WTC11 (cell line): ENCODE results near the gene MOB1B. TPM values are rescaled to one million over a fixed set of nuclear protein-coding genes. Genes with fewer than 3 reads are reported as not detected.

Source experiments
- ATAC-seq: fragments of 200-7000 bp; cut with Tn5 transposase; 2 replicates; pipeline ENCODE4 v1.10.0; 2021; ENCODE audit warnings: mild to moderate bottlenecking, moderate library complexity
- CTCF ChIA-PET: fragments of 300-600 bp; sonication (Branson Sonifier 250); formaldehyde crosslinking; loops from one replicate; lab custom pipeline; 2021; ENCODE audit warnings: antibody characterized with exemption; lab: Charles Lee
- POLR2A ChIA-PET: fragments of 350-600 bp; sonication (Branson Sonifier 250); formaldehyde crosslinking; loops from one replicate; lab custom pipeline; 2021; ENCODE audit warnings: antibody characterized with exemption; lab: Charles Lee
- DNase-seq: peaks from one replicate; pipeline ENCODE4 v3.0.0; 2021; ENCODE audit warnings: low spot score
- H3K27ac Mint-ChIP-seq: 2 replicates; pipeline ENCODE4 v1.8.0; 2021; ENCODE audit warnings: mixed read lengths
- H3K27me3 Mint-ChIP-seq: 2 replicates; pipeline ENCODE4 v1.8.0; 2021; ENCODE audit warnings: low read depth, mild to moderate bottlenecking, moderate library complexity, mixed read lengths
- H3K36me3 Mint-ChIP-seq: 2 replicates; pipeline ENCODE4 v1.8.0; 2021; ENCODE audit warnings: mixed read lengths
- H3K4me1 Mint-ChIP-seq: 2 replicates; pipeline ENCODE4 v1.8.0; 2022; ENCODE audit warnings: mixed read lengths
- H3K4me3 Mint-ChIP-seq: 2 replicates; pipeline ENCODE4 v1.8.0; 2021; ENCODE audit warnings: mild to moderate bottlenecking, moderate library complexity, mixed read lengths
- H3K9me3 Mint-ChIP-seq: 2 replicates; pipeline ENCODE4 v1.8.0; 2021; ENCODE audit warnings: mixed read lengths
- ATF2 ChIP-seq: sonication (generic); formaldehyde crosslinking; IDR thresholded peaks from 2 replicates; pipeline ENCODE4 v1.8.1; 2022; ENCODE audit warnings: low read depth, missing genetic modification reagents, borderline replicate concordance
- CREM ChIP-seq: sonication (generic); formaldehyde crosslinking; IDR thresholded peaks from 2 replicates; pipeline ENCODE4 v1.8.1; 2022; ENCODE audit warnings: mild to moderate bottlenecking, missing genetic modification reagents, moderate library complexity
- EMX1 ChIP-seq: fragments of 250-450 bp; sonication (Bioruptor Pico); IDR thresholded peaks from 2 replicates; pipeline ENCODE4 v1.8.0; 2021; ENCODE audit warnings: mild to moderate bottlenecking
- ERG ChIP-seq: fragments of 250-450 bp; sonication (Bioruptor Pico); IDR thresholded peaks from 2 replicates; pipeline ENCODE4 v1.8.0; 2021; ENCODE audit warnings: mild to moderate bottlenecking
- ESRRA ChIP-seq: sonication (generic); formaldehyde crosslinking; IDR thresholded peaks from 2 replicates; pipeline ENCODE4 v1.8.1; 2022; ENCODE audit warnings: mild to moderate bottlenecking, missing genetic modification reagents, borderline replicate concordance
- FOXJ3 ChIP-seq: sonication (generic); formaldehyde crosslinking; IDR thresholded peaks from 2 replicates; pipeline ENCODE4 v1.9.0; 2021; ENCODE audit warnings: missing genetic modification reagents, mild to moderate bottlenecking, borderline replicate concordance
- FOXK1 ChIP-seq: sonication (generic); formaldehyde crosslinking; IDR thresholded peaks from 2 replicates; pipeline ENCODE4 v1.8.0; 2022; ENCODE audit warnings: mild to moderate bottlenecking, moderate library complexity, missing genetic modification reagents
- GTF2I ChIP-seq: fragments of 250-450 bp; sonication (Bioruptor Pico); conservative IDR thresholded peaks from 2 replicates; pipeline ENCODE4 v1.4.0; 2021; ENCODE audit warnings: mild to moderate bottlenecking
- JAZF1 ChIP-seq: fragments of 250-450 bp; sonication (Bioruptor Pico); IDR thresholded peaks from 2 replicates; pipeline ENCODE4 v1.9.0; 2021; ENCODE audit warnings: moderate library complexity, mild to moderate bottlenecking, inconsistent platforms
- KAT7 ChIP-seq: sonication (generic); formaldehyde crosslinking; IDR thresholded peaks from 2 replicates; pipeline ENCODE4 v1.8.1; 2023; ENCODE audit warnings: missing genetic modification reagents, mild to moderate bottlenecking, borderline replicate concordance
- NFATC4 ChIP-seq: fragments of 250-450 bp; sonication (Bioruptor Pico); IDR thresholded peaks from 2 replicates; pipeline ENCODE4 v1.9.0; 2021; ENCODE audit warnings: mild to moderate bottlenecking
- NR3C1 ChIP-seq: sonication (generic); formaldehyde crosslinking; conservative IDR thresholded peaks from 2 replicates; pipeline ENCODE4 v1.8.1; 2023; ENCODE audit warnings: low read depth, mild to moderate bottlenecking, missing genetic modification reagents
- TEAD1 ChIP-seq: sonication (generic); formaldehyde crosslinking; IDR thresholded peaks from 2 replicates; pipeline ENCODE4 v1.8.0; 2022; ENCODE audit warnings: mild to moderate bottlenecking, missing genetic modification reagents
- TP53 ChIP-seq: sonication (generic); formaldehyde crosslinking; IDR thresholded peaks from 2 replicates; pipeline ENCODE4 v1.8.1; 2023; ENCODE audit warnings: mild to moderate bottlenecking, missing genetic modification reagents
- ZNF121 ChIP-seq: sonication (generic); formaldehyde crosslinking; IDR thresholded peaks from 2 replicates; pipeline ENCODE4 v1.8.0; 2023; ENCODE audit warnings: missing genetic modification reagents
- ZNF232 ChIP-seq: sonication (generic); formaldehyde crosslinking; IDR thresholded peaks from 2 replicates; pipeline ENCODE4 v1.8.0; 2022; ENCODE audit warnings: mild to moderate bottlenecking, missing genetic modification reagents
- ZNF423 ChIP-seq: fragments of 250-450 bp; sonication (Bioruptor Pico); IDR thresholded peaks from 2 replicates; pipeline ENCODE4 v2.1.2; 2022; ENCODE audit warnings: mild to moderate bottlenecking, moderate library complexity
- ZNF425 ChIP-seq: fragments of 250-450 bp; sonication (Bioruptor Pico); conservative IDR thresholded peaks from 2 replicates; pipeline ENCODE4 v1.9.0; 2021; ENCODE audit warnings: mild to moderate bottlenecking
- ZNF671 ChIP-seq: fragments of 250-450 bp; sonication (Bioruptor Pico); IDR thresholded peaks from 2 replicates; pipeline ENCODE4 v1.8.0; 2021; ENCODE audit warnings: mild to moderate bottlenecking
- total RNA-seq: library from RNA; stranded (reverse); gene quantifications from 3 replicates; pipeline ENCODE4 v1.2.3, GENCODE V29; 2021
- TF ChIP-seq, protein P1 (sequence below): fragments of 250-450 bp; sonication (Bioruptor Pico); IDR thresholded peaks from 2 replicates; pipeline ENCODE4 v1.9.0; 2021; ENCODE audit warnings: mild to moderate bottlenecking, borderline replicate concordance
- TF ChIP-seq, protein P2 (sequence below): sonication (generic); formaldehyde crosslinking; IDR thresholded peaks from 2 replicates; pipeline ENCODE4 v1.8.0; 2022; ENCODE audit warnings: mild to moderate bottlenecking, missing genetic modification reagents
- TF ChIP-seq, protein P3 (sequence below): sonication (generic); formaldehyde crosslinking; conservative IDR thresholded peaks from 2 replicates; pipeline ENCODE4 v1.8.1; 2022; ENCODE audit warnings: mild to moderate bottlenecking, missing genetic modification reagents

The MOB1B gene
- total RNA-seq, 1 experiment from 2014 or later = 28.0 TPM

DNA sequence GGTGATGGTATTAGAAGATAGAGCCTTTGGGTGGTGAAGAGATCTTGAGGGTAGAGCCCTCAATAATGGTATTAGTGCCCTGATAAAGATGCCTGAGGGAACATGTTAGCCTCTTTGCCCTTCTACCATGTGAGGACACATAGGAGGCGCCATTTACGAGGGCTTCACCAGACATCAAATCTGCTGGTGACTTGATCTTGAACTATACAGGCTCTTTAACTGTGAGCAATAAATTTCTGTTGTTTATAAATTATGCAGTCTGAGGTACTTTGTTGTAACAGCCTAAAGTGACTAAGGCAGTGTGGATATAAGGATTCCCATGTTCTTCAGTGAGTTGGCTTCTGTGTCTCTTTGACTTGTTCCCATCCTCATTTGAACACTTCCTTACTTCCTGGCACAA lies 11.8 kb downstream of the MOB1B start:
- peaks cover 5% of the 10 kb centered on the region; the same call in 1 of the 2 replicates for H3K9me3 Mint-ChIP-seq
- H3K4me3 Mint-ChIP-seq = no peak overlapping the region
- peak; percentile 47 for ATAC-seq
- TF ChIP-seq ATF2 (CRISPR knock-in tag) (no peak), ESRRA (CRISPR knock-in tag) (no peak), ZNF671 (CRISPR knock-in tag) (no peak), EMX1 (CRISPR knock-in tag) (no peak), KAT7 (CRISPR knock-in tag) (no peak), ZNF121 (CRISPR knock-in tag) (no peak)
- peaks cover 7% of the 10 kb centered on the region for H3K4me1 Mint-ChIP-seq
- POLR2A ChIA-PET = no interaction called here
- H3K36me3 Mint-ChIP-seq = peaks cover 24% of the 10 kb centered on the region
- CTCF ChIA-PET = no interaction called here
- H3K27me3 Mint-ChIP-seq = no peaks in the 10 kb centered on the region
- no peak for DNase-seq
- no peak overlapping the region for H3K27ac Mint-ChIP-seq

GRCh38 chr4:70914631-70915030 lies 12.5 kb downstream of the MOB1B start:
- peaks cover 7% of the 10 kb centered on the region for H3K4me1 Mint-ChIP-seq
- 0 out of 2 replicates have a peak overlapping the region, but pooled peaks have one; percentile 13 for H3K27ac Mint-ChIP-seq
- TF ChIP-seq, protein P1, sequence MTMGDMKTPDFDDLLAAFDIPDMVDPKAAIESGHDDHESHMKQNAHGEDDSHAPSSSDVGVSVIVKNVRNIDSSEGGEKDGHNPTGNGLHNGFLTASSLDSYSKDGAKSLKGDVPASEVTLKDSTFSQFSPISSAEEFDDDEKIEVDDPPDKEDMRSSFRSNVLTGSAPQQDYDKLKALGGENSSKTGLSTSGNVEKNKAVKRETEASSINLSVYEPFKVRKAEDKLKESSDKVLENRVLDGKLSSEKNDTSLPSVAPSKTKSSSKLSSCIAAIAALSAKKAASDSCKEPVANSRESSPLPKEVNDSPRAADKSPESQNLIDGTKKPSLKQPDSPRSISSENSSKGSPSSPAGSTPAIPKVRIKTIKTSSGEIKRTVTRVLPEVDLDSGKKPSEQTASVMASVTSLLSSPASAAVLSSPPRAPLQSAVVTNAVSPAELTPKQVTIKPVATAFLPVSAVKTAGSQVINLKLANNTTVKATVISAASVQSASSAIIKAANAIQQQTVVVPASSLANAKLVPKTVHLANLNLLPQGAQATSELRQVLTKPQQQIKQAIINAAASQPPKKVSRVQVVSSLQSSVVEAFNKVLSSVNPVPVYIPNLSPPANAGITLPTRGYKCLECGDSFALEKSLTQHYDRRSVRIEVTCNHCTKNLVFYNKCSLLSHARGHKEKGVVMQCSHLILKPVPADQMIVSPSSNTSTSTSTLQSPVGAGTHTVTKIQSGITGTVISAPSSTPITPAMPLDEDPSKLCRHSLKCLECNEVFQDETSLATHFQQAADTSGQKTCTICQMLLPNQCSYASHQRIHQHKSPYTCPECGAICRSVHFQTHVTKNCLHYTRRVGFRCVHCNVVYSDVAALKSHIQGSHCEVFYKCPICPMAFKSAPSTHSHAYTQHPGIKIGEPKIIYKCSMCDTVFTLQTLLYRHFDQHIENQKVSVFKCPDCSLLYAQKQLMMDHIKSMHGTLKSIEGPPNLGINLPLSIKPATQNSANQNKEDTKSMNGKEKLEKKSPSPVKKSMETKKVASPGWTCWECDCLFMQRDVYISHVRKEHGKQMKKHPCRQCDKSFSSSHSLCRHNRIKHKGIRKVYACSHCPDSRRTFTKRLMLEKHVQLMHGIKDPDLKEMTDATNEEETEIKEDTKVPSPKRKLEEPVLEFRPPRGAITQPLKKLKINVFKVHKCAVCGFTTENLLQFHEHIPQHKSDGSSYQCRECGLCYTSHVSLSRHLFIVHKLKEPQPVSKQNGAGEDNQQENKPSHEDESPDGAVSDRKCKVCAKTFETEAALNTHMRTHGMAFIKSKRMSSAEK = no peak
- no peak for TF ChIP-seq ZNF423 (CRISPR knock-in tag)
- TF ChIP-seq ZNF425 (CRISPR knock-in tag) = no peak
- DNase-seq = no peak
- H3K9me3 Mint-ChIP-seq = peaks cover 9% of the 10 kb centered on the region
- ATAC-seq = no peak
- no peak overlapping the region for H3K4me3 Mint-ChIP-seq
- no peaks in the 10 kb centered on the region for H3K27me3 Mint-ChIP-seq
- ChIA-PET CTCF (no interaction called here), POLR2A (interaction anchor here (0.9 kb wide), 1 partner anchor 12 kb away, joined by 3 read pairs; the partner anchor contains the start of gene MOB1B)
- peaks cover 29% of the 10 kb centered on the region for H3K36me3 Mint-ChIP-seq

- H3K27ac Mint-ChIP-seq = peak overlapping the region; percentile 13; the same call in 1 of the 2 replicates
These were observed 13.1 kb downstream of the MOB1B start for GRCh38 chr4:70915036-70915815.

More at GRCh38 chr4:70915036-70915815, 13.1 kb downstream of the MOB1B start:
- Mint-ChIP-seq H3K36me3 (peaks cover 33% of the 10 kb centered on the region), H3K4me3 (no peak overlapping the region), H3K27me3 (peaks cover 2% of the 10 kb centered on the region; the same call in 1 of the 2 replicates), H3K9me3 (peaks cover 13% of the 10 kb centered on the region), H3K4me1 (peaks cover 7% of the 10 kb centered on the region)
- POLR2A ChIA-PET = interaction anchor here (0.9 kb wide), 1 partner anchor 13 kb away, joined by 3 read pairs; the partner anchor contains the start of gene MOB1B
- TF ChIP-seq JAZF1 (CRISPR knock-in tag) = no peak
- TF ChIP-seq, protein P2, sequence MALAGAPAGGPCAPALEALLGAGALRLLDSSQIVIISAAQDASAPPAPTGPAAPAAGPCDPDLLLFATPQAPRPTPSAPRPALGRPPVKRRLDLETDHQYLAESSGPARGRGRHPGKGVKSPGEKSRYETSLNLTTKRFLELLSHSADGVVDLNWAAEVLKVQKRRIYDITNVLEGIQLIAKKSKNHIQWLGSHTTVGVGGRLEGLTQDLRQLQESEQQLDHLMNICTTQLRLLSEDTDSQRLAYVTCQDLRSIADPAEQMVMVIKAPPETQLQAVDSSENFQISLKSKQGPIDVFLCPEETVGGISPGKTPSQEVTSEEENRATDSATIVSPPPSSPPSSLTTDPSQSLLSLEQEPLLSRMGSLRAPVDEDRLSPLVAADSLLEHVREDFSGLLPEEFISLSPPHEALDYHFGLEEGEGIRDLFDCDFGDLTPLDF (CRISPR knock-in tag) = no peak
- TF ChIP-seq FOXJ3 = no peak
- TF ChIP-seq ZNF232 (CRISPR knock-in tag) = no peak
- TF ChIP-seq FOXK1 = no peak
- TF ChIP-seq NFATC4 (CRISPR knock-in tag) = no peak
- no peak for TF ChIP-seq TEAD1 (CRISPR knock-in tag)
- no peak for TF ChIP-seq GTF2I (CRISPR knock-in tag)
- no peak for TF ChIP-seq ERG (CRISPR knock-in tag)
- no peak for TF ChIP-seq NR3C1 (CRISPR knock-in tag)
- TF ChIP-seq, protein P3, sequence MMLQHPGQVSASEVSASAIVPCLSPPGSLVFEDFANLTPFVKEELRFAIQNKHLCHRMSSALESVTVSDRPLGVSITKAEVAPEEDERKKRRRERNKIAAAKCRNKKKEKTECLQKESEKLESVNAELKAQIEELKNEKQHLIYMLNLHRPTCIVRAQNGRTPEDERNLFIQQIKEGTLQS (CRISPR knock-in tag) = no peak
- TF ChIP-seq CREM (CRISPR knock-in tag) = no peak
- no peak for TF ChIP-seq TP53 (CRISPR knock-in tag)
- ATAC-seq (no peak), DNase-seq (no peak)
- CTCF ChIA-PET = no interaction called here
